Transverse colon (tissue), 3 donors: ENCODE results near the gene NPY5R.

Source experiments
- CTCF ChIP-seq, 5 experiments: fragments of 200-600 bp in 3 of 5; fragments of 450-650 bp in 2 of 5; sonication (generic) in 3 of 5; IDR thresholded peaks; 1 replicate in 2 of 5; 2 replicates in 3 of 5; pipeline ENCODE4 v1.5.1; 2016 to 2017; ENCODE audit warnings: antibody characterized with exemption in 5 of 5, inconsistent platforms in 3 of 5, mild to moderate bottlenecking in 2 of 5, moderate library complexity in 1 of 5
- EP300 ChIP-seq: sonication (generic); formaldehyde crosslinking; IDR thresholded peaks from one replicate; pipeline ENCODE4 v1.6.1; 2017; ENCODE audit warnings: antibody characterized with exemption, low read depth

- TF ChIP-seq CTCF (IDR thresholded peaks at IDR 0.05), result no peak
- no peak for TF ChIP-seq EP300
Measured at GRCh38 chr4:163350672-163351071, 7.0 kb downstream of the NPY5R start.
